ENCODE results near the gene ALPI. TPM values are rescaled to one million over a fixed set of nuclear protein-coding genes. Genes with fewer than 3 reads are reported as not detected.
"Not testable (repeated sequence)": the region's sequence is repeated elsewhere in the genome, so short reads cannot be mapped to it uniquely, and the experiment has no call there.

The ALPI gene
- total RNA-seq, 2 experiments from 2014 or later: not detected

DNA sequence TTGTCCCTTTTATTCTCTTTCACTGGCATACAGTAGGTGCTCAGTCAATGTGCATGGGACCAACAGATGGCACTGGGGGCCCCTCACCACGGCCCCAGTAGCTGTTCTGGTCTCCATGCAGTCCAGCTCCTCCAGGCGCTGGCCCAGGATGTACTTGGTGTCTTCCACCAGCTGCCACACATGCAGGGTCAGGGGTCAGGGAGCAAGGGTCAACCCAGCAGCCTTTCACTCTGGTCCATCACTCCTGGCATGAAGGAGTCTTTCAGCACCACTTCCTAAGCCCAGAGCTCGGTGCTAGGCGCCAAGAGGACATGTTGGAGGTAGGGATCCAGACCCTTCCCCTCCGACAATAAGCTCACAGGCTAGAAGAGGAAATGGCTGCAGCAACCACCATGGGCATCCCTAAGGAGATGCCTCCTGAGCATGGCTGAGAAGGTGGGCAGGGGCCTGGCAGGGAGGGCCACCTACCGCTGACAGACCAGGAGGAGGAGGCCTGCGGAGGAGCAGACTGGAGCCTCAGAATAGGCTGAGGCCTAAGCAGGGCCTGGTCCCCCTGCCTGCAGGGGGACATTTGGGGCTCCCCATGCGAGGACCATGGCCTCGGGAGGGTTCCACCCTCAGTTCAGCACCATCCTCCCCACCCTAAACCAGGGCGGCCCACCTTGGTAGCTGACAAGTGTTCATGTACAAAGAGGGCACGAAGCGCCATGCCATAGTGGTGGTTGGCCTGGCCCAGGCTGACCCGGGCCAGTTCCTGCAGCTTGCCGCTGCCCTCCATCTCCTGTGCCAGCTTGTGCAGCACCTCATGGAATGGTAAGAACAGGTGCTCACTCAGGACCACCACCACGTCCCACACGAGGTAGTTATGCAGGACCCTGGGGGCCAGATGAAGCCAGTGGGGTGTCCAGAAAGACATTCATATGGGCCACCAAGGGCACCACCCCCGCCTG is 39.2 kb upstream of the ALPI start:
- Mint-ChIP-seq H3K9me3 (peaks cover 2% of the 10 kb centered on the region), H3K27ac (no peak overlapping the region), H3K4me1 (peaks cover 18% of the 10 kb centered on the region), H3K27me3 (peaks cover 57% of the 10 kb centered on the region), H3K36me3 (ENCODE audit: low read depth) (peaks cover 1% of the 10 kb centered on the region), H3K4me3 (no peak overlapping the region)
- CTCF ChIA-PET: interaction anchor here (0.6 to 1.4 kb wide), 3 partner anchors 11 to 18 kb away, joined by 3 read pairs; no protein-coding TSS in a partner anchor
- POLR2A ChIA-PET: no interaction called here
- no peak for DNase-seq

DNA sequence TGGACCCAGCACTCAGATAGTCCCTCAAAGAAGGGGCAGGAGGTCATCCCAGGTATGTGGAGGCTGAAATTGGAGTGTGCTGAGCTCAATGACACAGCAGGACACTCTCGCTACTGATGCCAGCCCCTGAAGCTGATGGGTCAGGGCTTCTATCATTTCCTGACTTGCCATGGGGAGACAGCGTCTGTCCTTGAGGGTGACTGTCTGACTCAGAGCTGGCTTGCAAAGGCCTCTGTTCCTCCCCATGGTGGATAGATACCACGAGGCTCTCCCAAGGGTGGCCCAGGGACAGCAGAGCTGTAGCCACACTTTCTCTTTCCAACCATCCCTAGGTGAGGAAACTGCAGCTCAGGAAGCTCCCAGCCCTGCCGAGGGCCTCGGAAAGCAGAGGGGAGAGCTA is 38.5 kb upstream of the ALPI start:
- no peak for DNase-seq
- ChIA-PET CTCF (interaction anchor here (0.6 to 1.4 kb wide), 3 partner anchors 12 to 19 kb away, joined by 3 read pairs; no protein-coding TSS in a partner anchor), POLR2A (no interaction called here)
- peaks cover 60% of the 10 kb centered on the region for H3K27me3 Mint-ChIP-seq
- peaks cover 18% of the 10 kb centered on the region for H3K4me1 Mint-ChIP-seq
- peaks cover 7% of the 10 kb centered on the region for H3K9me3 Mint-ChIP-seq
- peaks cover 3% of the 10 kb centered on the region for H3K36me3 Mint-ChIP-seq (ENCODE audit: low read depth)
- no peak overlapping the region for H3K4me3 Mint-ChIP-seq
- H3K27ac Mint-ChIP-seq: no peak overlapping the region

DNA sequence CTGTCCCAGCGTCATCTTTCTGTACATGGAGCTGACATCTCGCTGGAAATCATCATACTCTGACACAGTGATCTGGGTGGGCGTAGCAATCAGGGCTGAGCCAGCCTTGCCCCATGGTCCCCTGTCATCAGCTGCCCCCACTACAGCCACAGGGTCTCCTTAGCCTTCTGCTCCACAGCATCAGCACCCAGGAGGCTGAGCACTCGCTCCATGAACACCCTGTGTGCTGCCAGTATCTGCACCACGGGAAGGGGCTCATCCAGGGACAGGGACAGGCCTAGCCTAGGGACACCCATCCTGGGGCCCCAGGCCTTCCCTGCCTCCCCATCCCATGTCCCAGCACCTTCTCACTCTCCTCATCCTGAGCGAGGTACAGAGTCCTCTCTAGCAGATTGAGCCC is 37.9 kb upstream of the ALPI start:
- no peak for DNase-seq
- no peak overlapping the region for H3K4me3 Mint-ChIP-seq
- H3K36me3 Mint-ChIP-seq (ENCODE audit: low read depth): peaks cover 3% of the 10 kb centered on the region
- CTCF ChIA-PET: no interaction called here
- peaks cover 60% of the 10 kb centered on the region for H3K27me3 Mint-ChIP-seq
- no peak overlapping the region for H3K27ac Mint-ChIP-seq
- POLR2A ChIA-PET: no interaction called here
- peaks cover 14% of the 10 kb centered on the region for H3K4me1 Mint-ChIP-seq
- H3K9me3 Mint-ChIP-seq: peaks cover 12% of the 10 kb centered on the region

DNA sequence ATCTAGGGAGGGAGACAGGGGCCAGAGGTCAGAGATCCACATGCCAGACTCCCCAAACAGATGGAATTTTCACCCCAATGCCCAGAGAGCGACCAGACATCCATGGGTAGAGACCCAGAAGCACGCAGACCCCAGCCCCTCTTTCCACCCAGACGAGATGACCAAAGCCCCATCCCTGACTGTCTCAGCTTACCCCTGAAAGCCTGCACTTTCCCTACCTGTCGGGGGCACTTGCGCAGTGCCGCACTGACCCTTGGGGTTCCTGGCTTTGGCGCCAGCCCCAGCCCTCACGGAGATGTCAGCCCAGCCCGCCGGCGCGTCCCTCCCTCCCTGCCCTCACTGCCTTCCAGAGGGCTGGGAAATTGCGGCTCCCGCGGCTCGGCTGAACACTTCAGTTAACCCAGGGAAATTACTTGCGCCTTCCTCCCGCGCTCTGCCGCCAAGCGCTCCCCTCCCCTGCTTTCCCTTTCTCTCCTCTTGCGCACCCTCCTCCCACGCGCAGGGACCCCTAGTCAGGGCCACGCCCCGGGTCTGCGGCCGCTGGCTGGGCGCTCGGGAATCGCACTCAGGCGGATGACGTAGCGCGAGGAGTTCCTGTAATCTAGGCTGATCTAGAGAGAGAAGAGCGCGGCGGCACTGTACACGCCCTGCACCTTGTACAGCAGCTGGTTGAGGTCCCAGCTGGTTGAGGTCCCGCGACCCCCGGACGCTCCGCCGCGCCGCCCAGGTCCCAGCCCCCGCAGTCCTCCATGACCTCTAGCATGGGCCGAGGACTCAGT is 37.3 kb upstream of the ALPI start:
- Mint-ChIP-seq H3K4me3 (no peak overlapping the region), H3K4me1 (peaks cover 9% of the 10 kb centered on the region), H3K27me3 (peaks cover 58% of the 10 kb centered on the region), H3K36me3 (ENCODE audit: low read depth) (peaks cover 3% of the 10 kb centered on the region), H3K9me3 (peaks cover 13% of the 10 kb centered on the region), H3K27ac (no peak overlapping the region)
- DNase-seq: no peak
- ChIA-PET CTCF (no interaction called here), POLR2A (no interaction called here)

DNA sequence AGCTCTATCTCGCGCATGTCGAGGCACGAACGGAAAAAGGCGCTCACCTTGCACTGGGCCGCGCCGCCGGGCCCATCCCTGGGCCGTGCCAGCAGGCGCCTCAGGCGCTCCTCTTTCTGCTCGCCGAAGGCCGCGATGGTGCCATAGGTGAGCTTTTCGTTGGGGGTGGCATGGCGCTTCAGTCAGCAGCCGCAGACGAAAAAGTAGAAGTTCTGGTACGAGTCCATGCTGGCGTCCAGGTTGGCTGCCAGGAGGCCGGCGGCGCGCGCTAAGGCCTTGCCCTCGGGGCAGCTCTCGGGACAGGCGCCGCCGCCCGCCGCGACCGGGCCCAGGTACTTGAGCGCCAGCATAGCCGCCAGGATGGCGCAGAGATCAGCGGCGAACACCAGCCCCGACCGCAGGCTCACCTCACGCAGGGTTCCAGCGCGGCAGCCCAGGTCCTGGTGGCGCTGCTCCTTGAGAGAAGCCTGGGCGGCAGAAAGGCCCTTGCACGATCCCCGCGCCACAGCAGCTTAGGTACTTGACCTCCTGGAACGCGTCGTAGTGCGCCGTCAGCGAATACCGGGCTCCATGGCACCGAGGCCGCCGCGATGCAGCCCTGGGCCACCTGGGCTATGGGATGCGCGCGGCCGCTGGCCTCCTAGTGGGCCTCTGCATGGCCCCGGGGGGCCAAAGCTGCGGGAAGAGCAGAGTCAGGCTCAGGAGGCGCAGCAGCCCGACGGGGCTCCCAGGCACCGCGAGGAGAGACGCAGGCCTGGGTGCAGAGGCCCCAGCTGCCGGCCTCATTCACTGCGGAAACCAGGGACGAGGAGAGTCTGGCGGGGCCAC is 36.5 kb upstream of the ALPI start:
- H3K4me1 Mint-ChIP-seq: peaks cover 8% of the 10 kb centered on the region
- CTCF ChIA-PET: no interaction called here
- peaks cover 3% of the 10 kb centered on the region for H3K36me3 Mint-ChIP-seq (ENCODE audit: low read depth)
- POLR2A ChIA-PET: no interaction called here
- H3K9me3 Mint-ChIP-seq: peaks cover 13% of the 10 kb centered on the region
- no peak overlapping the region for H3K4me3 Mint-ChIP-seq
- DNase-seq: no peak
- H3K27me3 Mint-ChIP-seq: peaks cover 58% of the 10 kb centered on the region
- H3K27ac Mint-ChIP-seq: no peak overlapping the region

DNA sequence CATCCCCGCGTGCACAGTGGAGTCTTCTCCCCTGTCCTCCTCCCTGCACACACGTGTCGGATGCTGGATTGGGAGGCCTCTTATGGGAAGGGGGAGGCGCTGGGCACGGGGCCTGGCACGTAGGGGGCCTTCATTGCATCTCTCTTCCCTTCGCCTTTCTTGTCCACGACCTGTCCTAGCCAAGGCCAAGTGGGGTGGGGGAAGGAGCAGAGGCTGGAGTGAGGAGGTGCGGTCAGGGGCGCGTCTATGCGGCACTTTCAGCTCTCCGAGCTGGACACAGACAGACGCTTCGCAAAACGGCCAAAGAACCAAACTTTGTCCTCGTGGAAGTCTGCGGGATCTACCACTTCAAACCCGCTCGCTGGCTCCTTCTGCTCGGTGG is 35.9 kb upstream of the ALPI start:
- H3K4me1 Mint-ChIP-seq: peaks cover 8% of the 10 kb centered on the region
- H3K36me3 Mint-ChIP-seq (ENCODE audit: low read depth): peaks cover 3% of the 10 kb centered on the region
- peaks cover 58% of the 10 kb centered on the region for H3K27me3 Mint-ChIP-seq
- H3K9me3 Mint-ChIP-seq: peaks cover 13% of the 10 kb centered on the region
- H3K4me3 Mint-ChIP-seq: peak overlapping the region; percentile 19
- ChIA-PET POLR2A (no interaction called here), CTCF (no interaction called here)
- DNase-seq: no peak
- H3K27ac Mint-ChIP-seq: no peak overlapping the region

DNA sequence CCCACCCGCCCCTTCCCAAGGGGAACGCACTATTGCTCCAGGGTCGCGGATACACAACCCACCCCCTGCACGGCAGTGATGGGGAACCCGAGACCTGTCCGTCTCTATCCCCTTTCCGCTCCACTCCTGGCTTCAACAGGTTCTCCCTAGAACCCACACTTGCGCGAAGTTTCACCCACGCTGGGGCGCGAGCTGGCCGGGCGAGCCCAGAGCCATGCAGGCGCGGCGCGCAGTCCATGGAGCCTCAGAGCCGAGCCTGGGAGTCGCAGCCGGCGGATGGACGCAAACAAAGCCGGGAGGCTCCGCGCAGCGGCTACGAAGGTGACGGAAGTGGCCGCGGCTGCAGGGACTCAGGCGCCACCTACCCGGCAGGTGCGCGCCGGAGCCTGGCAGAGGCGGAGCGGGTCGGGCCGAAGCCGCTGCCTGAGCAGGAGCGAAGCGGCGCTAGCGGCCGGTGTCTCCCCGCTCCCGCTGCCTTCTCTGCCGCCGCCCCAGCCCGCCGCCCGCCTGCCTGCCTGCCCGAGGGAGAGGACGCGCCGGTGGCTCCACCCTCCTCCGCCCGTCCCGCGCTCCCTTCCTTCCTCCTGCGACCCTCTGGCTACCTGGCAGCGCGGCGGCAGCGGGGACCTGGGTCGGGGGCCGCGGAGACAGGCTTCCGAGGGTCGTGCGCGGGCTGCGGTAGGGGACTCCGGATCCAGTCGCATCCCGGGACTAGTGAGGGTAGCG is 35.3 kb upstream of the ALPI start:
- ChIA-PET CTCF (interaction anchor here (0.6 to 0.8 kb wide), 2 partner anchors 21 to 22 kb away, joined by 3 read pairs; no protein-coding TSS in a partner anchor), POLR2A (no interaction called here)
- peak; percentile 46 for DNase-seq
- H3K4me3 Mint-ChIP-seq: peak overlapping the region; percentile 19
- H3K4me1 Mint-ChIP-seq: peaks cover 8% of the 10 kb centered on the region
- no peak overlapping the region for H3K27ac Mint-ChIP-seq
- H3K9me3 Mint-ChIP-seq: peaks cover 13% of the 10 kb centered on the region
- peaks cover 3% of the 10 kb centered on the region for H3K36me3 Mint-ChIP-seq (ENCODE audit: low read depth)
- H3K27me3 Mint-ChIP-seq: peaks cover 62% of the 10 kb centered on the region

DNA sequence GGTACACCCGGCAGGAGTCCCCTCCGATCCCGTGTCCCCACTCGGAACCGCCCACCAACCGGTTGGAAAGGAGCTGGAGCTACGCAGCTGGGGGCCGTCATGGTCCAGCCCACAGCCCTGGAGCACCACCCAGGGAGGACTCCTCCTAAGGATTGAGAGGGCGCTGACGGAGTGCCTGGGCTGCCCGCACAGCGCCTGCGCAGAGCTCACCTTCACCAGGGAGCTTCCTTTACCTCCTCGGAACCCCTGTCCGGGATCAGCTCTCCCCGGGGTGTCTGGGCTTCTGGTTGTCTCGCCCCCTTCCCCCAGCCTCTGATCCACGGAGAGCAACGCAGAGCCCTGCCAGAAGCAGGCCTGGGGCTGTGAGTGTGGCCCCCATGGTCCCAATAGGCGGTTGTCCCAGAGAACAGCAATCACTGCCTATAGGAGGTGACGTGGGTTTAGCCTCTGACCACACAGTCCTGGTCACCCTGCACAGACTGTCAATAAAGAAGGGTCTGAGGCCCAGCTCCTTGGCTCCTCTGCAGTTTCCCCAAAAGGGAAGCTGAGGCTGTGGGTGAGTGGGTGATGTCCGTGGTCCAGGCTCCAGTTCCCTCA is 34.7 kb upstream of the ALPI start:
- Mint-ChIP-seq H3K27me3 (peaks cover 64% of the 10 kb centered on the region), H3K4me3 (peak overlapping the region; percentile 29), H3K4me1 (peaks cover 8% of the 10 kb centered on the region), H3K27ac (no peak overlapping the region), H3K9me3 (peaks cover 13% of the 10 kb centered on the region), H3K36me3 (ENCODE audit: low read depth) (peaks cover 3% of the 10 kb centered on the region)
- ChIA-PET POLR2A (no interaction called here), CTCF (interaction anchor here (0.6 to 1.1 kb wide), 3 partner anchors 21 to 53 kb away, joined by 3 read pairs; no protein-coding TSS in a partner anchor)
- DNase-seq: no peak

DNA sequence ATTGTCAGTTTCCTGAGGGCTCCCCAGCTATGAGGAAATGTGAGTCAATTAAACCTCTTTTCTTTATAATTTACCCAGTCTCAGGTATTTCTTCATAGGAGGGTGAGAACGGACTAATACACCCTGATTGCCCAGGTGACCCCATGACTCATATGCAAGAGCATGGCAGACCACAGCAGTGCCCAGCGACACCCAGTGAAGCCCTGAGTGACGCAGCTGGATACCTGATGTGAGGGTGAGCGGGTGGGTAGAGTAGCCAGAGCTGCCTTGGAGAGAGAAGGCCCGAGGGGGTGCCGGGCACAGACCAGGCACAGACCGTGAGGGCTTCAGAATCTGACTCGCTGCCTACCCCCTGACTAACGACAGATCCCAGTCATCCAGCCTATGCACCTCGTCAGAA is 33.9 kb upstream of the ALPI start:
- CTCF ChIA-PET: interaction anchor here (1.1 kb wide), 1 partner anchor 54 kb away, joined by 3 read pairs; no protein-coding TSS in a partner anchor
- Mint-ChIP-seq H3K27me3 (peaks cover 64% of the 10 kb centered on the region), H3K27ac (no peak overlapping the region), H3K36me3 (ENCODE audit: low read depth) (peaks cover 3% of the 10 kb centered on the region), H3K4me1 (peaks cover 8% of the 10 kb centered on the region), H3K9me3 (peaks cover 13% of the 10 kb centered on the region), H3K4me3 (peak overlapping the region; percentile 29)
- POLR2A ChIA-PET: no interaction called here
- DNase-seq: no peak

DNA sequence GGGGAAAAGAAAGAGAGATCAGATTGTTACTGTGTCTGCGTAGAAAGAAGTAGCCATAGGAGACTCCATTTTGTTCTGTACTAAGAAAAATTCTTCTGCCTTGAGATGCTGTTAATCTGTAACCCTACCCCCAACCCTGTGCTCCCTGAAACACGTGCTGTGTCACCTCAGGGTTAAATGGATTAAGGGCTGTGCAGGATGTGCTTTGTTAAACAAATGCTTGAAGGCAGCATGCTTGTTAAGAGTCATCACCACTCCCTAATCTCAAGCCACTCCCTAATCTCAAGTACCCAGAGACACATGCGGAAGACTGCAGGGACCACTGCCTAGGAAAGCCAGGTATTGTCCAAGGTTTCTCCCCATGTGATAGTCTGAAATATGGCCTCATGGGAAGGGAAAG is 33.0 kb upstream of the ALPI start:
- Mint-ChIP-seq H3K27me3 (peaks cover 58% of the 10 kb centered on the region), H3K9me3 (peaks cover 13% of the 10 kb centered on the region)

DNA sequence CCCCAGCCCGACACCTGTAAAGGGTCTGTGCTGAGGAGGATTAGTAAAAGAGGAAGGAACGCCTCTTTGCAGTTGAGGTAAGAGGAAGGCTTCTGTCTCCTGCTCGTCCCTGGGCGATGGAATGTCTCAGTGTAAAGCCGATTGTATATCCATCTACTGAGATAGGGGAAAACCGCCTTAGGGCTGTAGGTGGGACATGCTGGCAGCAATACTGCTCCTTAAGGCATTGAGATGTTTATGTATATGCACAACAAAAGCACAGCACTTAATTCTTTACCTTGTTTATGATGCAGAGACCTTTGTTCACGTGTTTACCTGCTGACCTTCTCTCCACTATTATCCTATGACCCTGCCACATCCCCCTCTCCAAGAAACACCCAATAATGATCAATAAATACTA is 32.5 kb upstream of the ALPI start:
- CTCF ChIA-PET; DNase-seq; H3K36me3 Mint-ChIP-seq (ENCODE audit: low read depth); H3K4me1 Mint-ChIP-seq; H3K4me3 Mint-ChIP-seq; POLR2A ChIA-PET; H3K27ac Mint-ChIP-seq: not testable (repeated sequence)
- Mint-ChIP-seq H3K27me3 (peaks cover 54% of the 10 kb centered on the region), H3K9me3 (peaks cover 13% of the 10 kb centered on the region)

More for the DNA sequence above, 33.0 kb upstream of the ALPI start:
- H3K36me3 Mint-ChIP-seq (ENCODE audit: low read depth); CTCF ChIA-PET; DNase-seq; H3K27ac Mint-ChIP-seq; H3K4me3 Mint-ChIP-seq; H3K4me1 Mint-ChIP-seq; POLR2A ChIA-PET: not testable (repeated sequence)
